ENCODE measurements around the gene CALU. TPM values are rescaled to one million over a fixed set of nuclear protein-coding genes. Genes with fewer than 3 reads are reported as not detected.

Gene CALU
- polyA plus RNA-seq, 1 donor (not counting 4 experiments of a cell fraction or from before 2014, with no cell fraction given), result 155 TPM

GRCh38 chr7:128774029-128774689 lies 35.0 kb downstream of the CALU start:
- dilution Hi-C loops (cut with MboI; ENCODE audit: extremely low pct_ligation_motif_present, low sequenced_read_pairs), result no loop called here
- Histone ChIP-seq H3K79me2 (ENCODE audit: control insufficient read depth, insufficient read depth, low read length) (no peaks in the 10 kb centered on the region), H4K20me1 (ENCODE audit: control insufficient read depth, extremely low read depth, insufficient read depth, low read length) (no peaks in the 10 kb centered on the region), H3K4me1 (ENCODE audit: control insufficient read depth, extremely low read depth, insufficient read depth, low read length) (no peaks in the 10 kb centered on the region), H3K9me3 (ENCODE audit: control insufficient read depth, low read depth, low read length) (no peaks in the 10 kb centered on the region), H3K27ac (ENCODE audit: control insufficient read depth, insufficient read depth, low read length) (no peak overlapping the region), H3K9ac (ENCODE audit: control insufficient read depth, extremely low read depth, insufficient read depth, low read length) (no peak overlapping the region), H3K9me1 (ENCODE audit: control insufficient read depth, extremely low read depth, insufficient read depth, low read length) (no peaks in the 10 kb centered on the region), H3K27me3 (ENCODE audit: control insufficient read depth, extremely low read depth, insufficient read depth, low read length) (no peaks in the 10 kb centered on the region), H2AFZ (ENCODE audit: control insufficient read depth, low read length) (no peak overlapping the region), H3K4me2 (ENCODE audit: control insufficient read depth, extremely low read depth, insufficient read depth, low read depth, low read length) (no peak overlapping the region), H3K36me3 (ENCODE audit: control insufficient read depth in 2 of 2, extremely low read depth in 1 of 2, insufficient read depth in 2 of 2, low read length in 2 of 2) (peaks cover 8 to 14% of the 10 kb centered on the region in 2 experiments), H3K4me3 (ENCODE audit: control insufficient read depth in 2 of 3, extremely low read depth in 1 of 3, insufficient read depth in 2 of 3, low read depth in 1 of 3, low read length in 3 of 3) (no peak overlapping the region)
- FAIRE-seq (no peak), DNase-seq (ENCODE audit: low read depth, low spot score) (no peak)
- TF ChIP-seq CTCF (optimal IDR thresholded peaks at IDR 0.05 in 1 of 3, IDR thresholded peaks at IDR 0.05 in 1 of 3, conservative IDR thresholded peaks at IDR 0.05 in 1 of 3; ENCODE audit: extremely low read depth in 1 of 3, insufficient read depth in 2 of 3, low read length in 3 of 3), result no peak
- no peak for TF ChIP-seq EZH2 (IDR thresholded peaks at IDR 0.05; ENCODE audit: low read length)

DNA sequence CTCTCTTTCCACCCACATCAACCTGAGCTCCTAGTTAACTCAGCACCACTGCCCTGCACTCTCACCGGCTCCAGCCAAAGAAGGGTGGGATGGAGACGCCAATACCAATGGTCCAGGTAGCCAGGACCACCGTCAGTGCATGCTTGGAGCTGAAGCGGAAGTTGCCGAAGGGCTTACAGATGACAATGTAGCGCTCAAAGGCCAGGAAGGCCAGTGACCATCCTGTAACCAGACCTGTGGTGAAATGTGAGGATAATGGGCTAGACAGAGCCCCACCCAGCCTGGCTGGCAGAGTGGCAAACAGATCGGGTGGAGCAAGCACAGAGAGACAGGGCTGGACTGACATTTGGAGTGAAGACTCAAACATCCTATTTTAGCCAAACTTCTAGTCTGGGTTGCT lies 35.8 kb downstream of the CALU start:
- no peak overlapping the region for H3K4me2 ChIP-seq (ENCODE audit: control insufficient read depth, extremely low read depth, insufficient read depth, low read depth, low read length)
- H3K9me1 ChIP-seq (ENCODE audit: control insufficient read depth, extremely low read depth, insufficient read depth, low read length), result no peaks in the 10 kb centered on the region
- H3K9me3 ChIP-seq (ENCODE audit: control insufficient read depth, low read depth, low read length), result no peaks in the 10 kb centered on the region
- DNase-seq (ENCODE audit: low read depth, low spot score), result no peak
- H3K27ac ChIP-seq (ENCODE audit: control insufficient read depth, insufficient read depth, low read length), result no peak overlapping the region
- FAIRE-seq, result no peak
- no peaks in the 10 kb centered on the region for H3K4me1 ChIP-seq (ENCODE audit: control insufficient read depth, extremely low read depth, insufficient read depth, low read length)
- TF ChIP-seq CTCF (optimal IDR thresholded peaks at IDR 0.05 in 1 of 3, IDR thresholded peaks at IDR 0.05 in 1 of 3, conservative IDR thresholded peaks at IDR 0.05 in 1 of 3; ENCODE audit: extremely low read depth in 1 of 3, insufficient read depth in 2 of 3, low read length in 3 of 3) (no peak), EZH2 (IDR thresholded peaks at IDR 0.05; ENCODE audit: low read length) (no peak)
- H2AFZ ChIP-seq (ENCODE audit: control insufficient read depth, low read length), result no peak overlapping the region
- H3K4me3 ChIP-seq (ENCODE audit: control insufficient read depth in 2 of 3, extremely low read depth in 1 of 3, insufficient read depth in 2 of 3, low read depth in 1 of 3, low read length in 3 of 3), result no peak overlapping the region
- H3K79me2 ChIP-seq (ENCODE audit: control insufficient read depth, insufficient read depth, low read length), result no peaks in the 10 kb centered on the region
- no peak overlapping the region for H3K9ac ChIP-seq (ENCODE audit: control insufficient read depth, extremely low read depth, insufficient read depth, low read length)
- H4K20me1 ChIP-seq (ENCODE audit: control insufficient read depth, extremely low read depth, insufficient read depth, low read length), result no peaks in the 10 kb centered on the region
- H3K27me3 ChIP-seq (ENCODE audit: control insufficient read depth, extremely low read depth, insufficient read depth, low read length), result no peaks in the 10 kb centered on the region
- peaks cover 8 to 10% of the 10 kb centered on the region in 2 experiments for H3K36me3 ChIP-seq (ENCODE audit: control insufficient read depth in 2 of 2, extremely low read depth in 1 of 2, insufficient read depth in 2 of 2, low read length in 2 of 2)
- dilution Hi-C loops (cut with MboI; ENCODE audit: extremely low pct_ligation_motif_present, low sequenced_read_pairs), result no loop called here

Data from keratinocyte (primary cell).